Thyroid gland (tissue), 4 donors: Measurements from ENCODE around the gene PREX1. TPM values are rescaled to one million over a fixed set of nuclear protein-coding genes. Genes with fewer than 3 reads are reported as not detected.

ENCODE experiments used
- DNase-seq, 2 donors: peaks; one replicate each; pipeline ENCODE4 v3.0.0-alpha.2; 2019
- H3K27ac ChIP-seq, 3 donors: fragments of 200-600 bp; sonication (generic); 1 replicate in 2 of 3; 2 replicates in 1 of 3; pipeline ENCODE4 v1.5.1; 2016 to 2019; ENCODE audit warnings: mild to moderate bottlenecking in 1 of 3, moderate library complexity in 1 of 3
- H3K27me3 ChIP-seq: fragments of 200-600 bp; sonication (generic); one replicate; pipeline ENCODE4 v1.5.1; 2019
- H3K36me3 ChIP-seq, 2 donors: fragments of 200-600 bp; sonication (generic); one replicate each; pipeline ENCODE4 v1.5.1; 2016 to 2019
- H3K4me1 ChIP-seq, 2 donors: fragments of 200-600 bp; sonication (generic); one replicate each; pipeline ENCODE4 v1.5.1; 2017 to 2019
- H3K4me3 ChIP-seq, 3 donors: fragments of 200-600 bp; sonication (generic); replicated peaks in 1 of 3; 1 replicate in 2 of 3; 2 replicates in 1 of 3; pipeline ENCODE4 v1.5.1; 2016; ENCODE audit warnings: mild to moderate bottlenecking in 1 of 3
- H3K9me3 ChIP-seq: fragments of 200-600 bp; sonication (generic); one replicate; pipeline ENCODE4 v1.5.1; 2017
- CTCF ChIP-seq, 6 experiments: fragments of 200-600 bp in 3 of 6; fragments of 450-650 bp in 3 of 6; sonication (generic) in 3 of 6; IDR thresholded peaks; one replicate each; pipeline ENCODE4 v1.5.1; 2016 to 2019; ENCODE audit warnings: antibody characterized with exemption in 6 of 6, mild to moderate bottlenecking in 2 of 6, inconsistent platforms in 1 of 6, moderate library complexity in 1 of 6
- POLR2A ChIP-seq, 2 donors: fragments of 450-650 bp; IDR thresholded peaks; one replicate each; pipeline ENCODE4 v1.6.1; 2017; ENCODE audit warnings: antibody characterized with exemption in 2 of 2, mild to moderate bottlenecking in 2 of 2, moderate library complexity in 1 of 2
- WGBS, 2 donors: methylation state at CpG; one replicate each; pipeline ENCODE4 v1.1.5; 2017; 5-methylcytosine and 5-hydroxymethylcytosine counted together
- intact Hi-C: fragments of 100-400 bp; cut with DNase I; formaldehyde crosslinking; loops from one replicate; pipeline ENCODE4 v1.15.1; 2023
- total RNA-seq, 4 donors: library from RNA; depleted of rRNA; stranded (reverse); fragments of >200 nt; gene quantifications; one replicate each; pipeline ENCODE4 v1.2.3, GENCODE V29; 2016

PREX1 gene
- total RNA-seq, 4 donors from 2014 or later, result 10.2 to 42.7 (median 18.7) TPM

DNA sequence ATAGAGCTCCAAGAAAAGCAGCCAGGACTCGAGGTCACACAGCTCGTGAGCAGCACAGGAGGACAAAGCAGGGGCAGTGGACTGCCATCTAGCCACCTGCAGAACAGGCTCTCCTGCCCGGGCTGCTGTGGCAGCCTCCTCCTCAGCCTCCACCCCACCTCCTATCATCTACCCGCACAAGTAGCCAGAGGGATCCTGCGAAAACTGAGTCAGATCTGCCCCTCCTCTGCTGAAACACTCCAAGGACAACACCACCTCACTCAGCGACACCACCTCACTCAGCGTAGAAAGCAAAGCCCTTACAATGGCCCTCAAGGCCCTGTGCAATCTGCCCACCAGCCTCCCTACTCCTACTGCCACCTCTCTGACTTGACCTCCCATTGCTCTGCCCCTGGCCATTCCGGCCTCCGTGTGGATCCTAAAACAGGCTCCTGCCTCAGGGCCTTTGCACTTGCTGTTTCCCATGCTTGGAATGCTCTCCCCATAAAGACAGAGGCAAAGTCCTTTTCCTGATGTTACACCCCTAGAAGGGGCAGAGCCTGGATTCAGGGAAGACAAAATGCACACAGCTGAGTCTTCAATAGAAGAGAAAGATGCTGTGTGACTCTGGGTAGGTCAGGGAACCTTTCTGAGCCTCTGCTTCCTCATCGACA lies 19.3 kb downstream of the PREX1 start:
- no peaks in the 10 kb centered on the region for H3K9me3 ChIP-seq
- no peaks in the 10 kb centered on the region for H3K36me3 ChIP-seq
- WGBS, 2 donors, result 78 to 91% methylated on average over 8 to 10 of the region's 10 CpGs
- intact Hi-C loops, result no loop called here
- no peak overlapping the region for H3K4me3 ChIP-seq
- H3K4me1 ChIP-seq, result peaks cover 0 to 9% of the 10 kb centered on the region in 2 donors
- H3K27me3 ChIP-seq, result no peaks in the 10 kb centered on the region
- no peak overlapping the region for H3K27ac ChIP-seq
- no peak for DNase-seq
- TF ChIP-seq POLR2A (IDR thresholded peaks at IDR 0.05), result no peak
- no peak for TF ChIP-seq CTCF (IDR thresholded peaks at IDR 0.05)

GRCh38 chr20:48807586-48808381 lies 20.0 kb downstream of the PREX1 start:
- no peak overlapping the region for H3K27ac ChIP-seq
- H3K4me1 ChIP-seq, result peaks cover 0 to 9% of the 10 kb centered on the region in 2 donors
- 78 to 92% methylated on average over 9 to 12 of the region's 13 CpGs for WGBS, 2 donors
- no peak overlapping the region for H3K4me3 ChIP-seq
- TF ChIP-seq POLR2A (IDR thresholded peaks at IDR 0.05) (no peak), CTCF (IDR thresholded peaks at IDR 0.05) (no peak)
- H3K9me3 ChIP-seq, result no peaks in the 10 kb centered on the region
- DNase-seq, result no peak
- no peaks in the 10 kb centered on the region for H3K36me3 ChIP-seq
- intact Hi-C loops, result no loop called here
- H3K27me3 ChIP-seq, result no peaks in the 10 kb centered on the region

DNA sequence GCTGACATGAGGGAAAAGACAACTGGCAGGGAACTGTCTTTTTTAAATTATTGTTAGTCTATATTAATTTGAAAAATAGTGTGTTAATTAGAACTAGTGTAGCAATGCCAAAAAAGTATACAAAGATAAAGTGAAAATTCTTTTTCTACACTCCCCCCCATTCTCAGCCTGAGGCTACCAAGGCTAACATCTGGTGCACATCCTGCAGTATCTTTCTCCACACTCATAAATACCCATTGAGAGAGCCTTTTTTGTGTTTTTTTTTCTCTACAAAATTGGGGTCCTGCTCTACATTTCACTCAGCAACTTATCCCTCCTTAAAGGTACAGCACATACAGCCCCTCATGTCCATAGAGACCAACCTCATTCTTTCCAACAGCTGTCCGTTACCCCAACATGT lies 20.7 kb downstream of the PREX1 start:
- TF ChIP-seq CTCF (IDR thresholded peaks at IDR 0.05), result no peak
- no peak for TF ChIP-seq POLR2A (IDR thresholded peaks at IDR 0.05)
- Histone ChIP-seq H3K36me3 (no peaks in the 10 kb centered on the region), H3K9me3 (no peaks in the 10 kb centered on the region), H3K4me3 (no peak overlapping the region), H3K27ac (no peak overlapping the region), H3K4me1 (peaks cover 0 to 9% of the 10 kb centered on the region in 2 donors), H3K27me3 (no peaks in the 10 kb centered on the region)
- intact Hi-C loops, result no loop called here
- 98 to 100% methylated on average over 1 of the region's 1 CpG for WGBS, 2 donors
- no peak for DNase-seq

- 93 to 100% methylated on average over 3 to 5 of the region's 5 CpGs for WGBS, 2 donors
- Histone ChIP-seq H3K4me1 (peaks cover 0 to 9% of the 10 kb centered on the region in 2 donors), H3K27ac (no peak overlapping the region), H3K9me3 (no peaks in the 10 kb centered on the region), H3K4me3 (no peak overlapping the region), H3K27me3 (no peaks in the 10 kb centered on the region), H3K36me3 (no peaks in the 10 kb centered on the region)
- no peak for DNase-seq
- no peak for TF ChIP-seq POLR2A (IDR thresholded peaks at IDR 0.05)
- TF ChIP-seq CTCF (IDR thresholded peaks at IDR 0.05), result no peak
- intact Hi-C loops, result no loop called here
Observed at GRCh38 chr20:48805716-48806115, 22.1 kb downstream of the PREX1 start.

DNA sequence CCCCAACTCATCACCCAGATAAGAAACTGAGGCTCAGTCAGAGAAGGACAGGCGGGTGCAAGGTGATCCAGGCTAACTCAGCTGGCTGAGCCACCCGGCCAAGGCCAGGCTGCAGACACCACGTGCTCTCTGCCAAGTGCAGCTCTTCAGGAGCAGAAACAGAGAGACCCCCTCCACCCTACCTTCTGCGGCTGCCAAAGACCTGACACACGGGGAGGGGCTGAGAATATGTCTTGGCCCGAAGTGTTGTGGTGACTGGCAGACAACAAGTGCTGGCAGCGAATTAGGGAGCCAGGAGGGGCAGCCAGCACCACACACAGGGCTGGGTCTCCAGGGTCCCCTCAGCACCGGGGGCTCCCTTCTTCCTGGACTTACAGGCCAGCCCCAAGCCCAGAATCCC lies 22.5 kb downstream of the PREX1 start:
- H3K27ac ChIP-seq, result no peak overlapping the region
- intact Hi-C loops, result no loop called here
- 52 to 54% methylated on average over 2 to 5 of the region's 8 CpGs for WGBS, 2 donors
- H3K4me1 ChIP-seq, result peaks cover 0 to 9% of the 10 kb centered on the region in 2 donors
- DNase-seq, result no peak
- no peaks in the 10 kb centered on the region for H3K9me3 ChIP-seq
- H3K27me3 ChIP-seq, result no peaks in the 10 kb centered on the region
- no peak for TF ChIP-seq POLR2A (IDR thresholded peaks at IDR 0.05)
- no peak for TF ChIP-seq CTCF (IDR thresholded peaks at IDR 0.05)
- no peaks in the 10 kb centered on the region for H3K36me3 ChIP-seq
- no peak overlapping the region for H3K4me3 ChIP-seq
